Purkinje cell (primary cell): ENCODE results near the gene AKNAD1. TPM values are rescaled to one million over a fixed set of nuclear protein-coding genes. Genes with fewer than 3 reads are reported as not detected.

Experiments
- polyA plus RNA-seq: library from polyadenylated mRNA; unstranded; fragments of >200 nt; fragmentation: Nextera tagmentation; gene quantifications from 2 replicates; pipeline ENCODE4 v1.2.1, GENCODE V29; 2014

The AKNAD1 gene, protein sequence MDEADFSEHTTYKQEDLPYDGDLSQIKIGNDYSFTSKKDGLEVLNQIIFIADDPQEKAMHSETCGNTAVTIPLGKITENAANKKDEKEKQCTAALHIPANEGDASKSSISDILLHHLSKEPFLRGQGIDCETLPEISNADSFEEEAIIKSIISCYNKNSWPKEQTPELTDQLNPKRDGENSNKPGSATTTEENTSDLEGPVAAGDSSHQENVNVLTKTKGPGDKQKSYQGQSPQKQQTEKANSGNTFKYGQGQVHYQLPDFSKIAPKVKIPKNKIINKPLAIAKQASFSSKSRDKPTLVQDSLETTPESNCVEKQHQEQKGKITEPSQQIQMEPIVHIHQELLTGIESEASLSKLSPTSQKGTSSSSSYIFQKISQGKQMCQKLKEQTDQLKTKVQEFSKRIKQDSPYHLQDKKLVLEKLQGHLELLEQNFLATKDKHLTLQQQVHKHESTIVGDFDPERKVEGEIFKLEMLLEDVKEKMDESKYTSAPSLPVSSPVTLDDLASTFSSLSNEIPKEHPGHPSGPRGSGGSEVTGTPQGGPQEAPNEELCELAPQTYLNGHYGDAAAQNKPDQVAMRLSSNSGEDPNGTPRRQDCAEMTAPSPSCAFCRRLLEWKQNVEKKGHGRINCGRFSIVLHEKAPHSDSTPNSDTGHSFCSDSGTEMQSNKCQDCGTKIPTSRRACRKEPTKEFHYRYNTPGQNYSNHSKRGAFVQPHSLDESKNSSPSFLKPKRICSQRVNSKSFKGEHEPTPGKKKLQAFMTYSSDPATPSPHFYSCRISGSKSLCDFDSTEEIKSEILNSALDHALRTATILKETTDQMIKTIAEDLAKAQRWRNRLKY
- not detected in 2 replicates for polyA plus RNA-seq

DNA sequence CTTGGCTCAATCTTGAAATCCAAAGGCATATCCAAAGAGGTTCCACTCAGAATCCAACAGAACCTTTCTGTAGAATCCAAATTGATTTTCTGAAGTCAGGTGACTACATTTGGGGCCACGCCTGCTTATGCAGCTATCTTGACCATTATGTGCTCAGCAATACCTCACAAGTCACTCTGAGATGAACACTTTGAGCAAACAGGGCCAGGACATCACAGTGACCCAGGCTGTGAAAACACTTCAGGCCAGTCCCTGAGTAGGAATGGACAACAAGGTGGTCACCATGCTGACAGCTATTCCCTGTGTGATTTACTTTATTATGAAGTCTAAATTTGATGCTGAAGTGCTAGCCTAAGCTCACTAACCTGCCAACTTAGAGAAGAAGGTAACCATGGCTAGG lies at the start of gene AKNAD1:
Gene AKNAD1, minus strand, starts transcription at position 101 of the 400 bp plus-strand sequence. CDS start 4,430 bp downstream, outside the sequence.

Other genes with a start within 250 kb of the AKNAD1 start
- 30.2 and 48.8 TPM in 2 replicates for gene HENMT1, start 196.0 kb downstream of the AKNAD1 start, polyA plus RNA-seq
- gene PRPF38B, start 164.8 kb downstream of the AKNAD1 start, polyA plus RNA-seq = 8.0 and 16.3 TPM in 2 replicates
- not detected in 2 replicates for gene FNDC7, start 144.2 kb downstream of the AKNAD1 start, polyA plus RNA-seq
- 30.7 and 49.6 TPM in 2 replicates for gene STXBP3, start 110.4 kb downstream of the AKNAD1 start, polyA plus RNA-seq
- gene GPSM2, start 19.9 kb upstream of the AKNAD1 start, polyA plus RNA-seq = 8.1 and 11.3 TPM in 2 replicates
- 24.1 and 35.3 TPM in 2 replicates for gene CLCC1, start 106.4 kb upstream of the AKNAD1 start, polyA plus RNA-seq
- gene WDR47, start 185.0 kb upstream of the AKNAD1 start, polyA plus RNA-seq = 12.9 and 31.9 TPM in 2 replicates
- 40.5 and 52.2 TPM in 2 replicates for gene TAF13, start 218.9 kb upstream of the AKNAD1 start, polyA plus RNA-seq
- 39.3 and 53.8 TPM in 2 replicates for gene TMEM167B, start 233.7 kb upstream of the AKNAD1 start, polyA plus RNA-seq